DMS53 treated with DMSO at 0.1 percent for 48 hours (cell line): ENCODE results near the gene MEGF6.

Experiments
- DNase-seq: peaks from one replicate; lab custom pipeline; 2025; ENCODE audit not compliant: unreplicated experiment; lab: John Stamatoyannopoulos, UW

Gene MEGF6

GRCh38 chr1:3541465-3541864 lies 69.8 kb downstream of the MEGF6 start:
- DNase-seq = no peak

GRCh38 chr1:3540876-3541275 lies 70.4 kb downstream of the MEGF6 start:
- DNase-seq = no peak

GRCh38 chr1:3539707-3540425 lies 71.4 kb downstream of the MEGF6 start:
- no peak for DNase-seq

- no peak for DNase-seq
Observed at GRCh38 chr1:3537359-3537758, 73.9 kb downstream of the MEGF6 start.

- DNase-seq = no peak
Observed at GRCh38 chr1:3536420-3537195, 74.7 kb downstream of the MEGF6 start.

- no peak for DNase-seq
Observed at GRCh38 chr1:3535732-3536131, 75.6 kb downstream of the MEGF6 start.

- no peak for DNase-seq
Observed at GRCh38 chr1:3534803-3535637, 76.3 kb downstream of the MEGF6 start.

GRCh38 chr1:3533067-3534048 lies 78.0 kb downstream of the MEGF6 start:
- no peak for DNase-seq

- no peak for DNase-seq
Observed at GRCh38 chr1:3531928-3532327, 79.4 kb downstream of the MEGF6 start.

GRCh38 chr1:3530926-3531818 lies 80.1 kb downstream of the MEGF6 start:
- DNase-seq = peak; percentile 50

- peak; percentile 9 for DNase-seq
Observed at GRCh38 chr1:3530086-3530925, 81.0 kb downstream of the MEGF6 start.

- no peak for DNase-seq
Observed at GRCh38 chr1:3529099-3529729, 82.1 kb downstream of the MEGF6 start.

GRCh38 chr1:3527774-3528173 lies 83.5 kb downstream of the MEGF6 start:
- DNase-seq = no peak

GRCh38 chr1:3525551-3526482 lies 85.5 kb downstream of the MEGF6 start:
- no peak for DNase-seq

- no peak for DNase-seq
Observed at GRCh38 chr1:3524556-3525203, 86.6 kb downstream of the MEGF6 start.

GRCh38 chr1:3523980-3524379 lies 87.3 kb downstream of the MEGF6 start:
- no peak for DNase-seq
